Erythroblast (primary cell): ENCODE results near the gene AP3S2.

Experiments used
- GATA1 ChIP-seq: IDR thresholded peaks from 2 replicates; pipeline ENCODE4 v1.6.1; 2011; ENCODE audit warnings: low read depth, mild to moderate bottlenecking, control low read depth, low read length, moderate library complexity
- POLR2A ChIP-seq: IDR thresholded peaks from 2 replicates; pipeline ENCODE4 v1.6.1; 2011; ENCODE audit warnings: mild to moderate bottlenecking, low read length

GRCh38 chr15:89899951-89900567 lies 6.3 kb upstream of the AP3S2 start:
- no peak for TF ChIP-seq POLR2A
- no peak for TF ChIP-seq GATA1
